Measurements from ENCODE around the gene NAPSA. TPM values are rescaled to one million over a fixed set of nuclear protein-coding genes. Genes with fewer than 3 reads are reported as not detected.

The NAPSA gene
- total and polyA plus RNA-seq, 9 of the 15 experiments (the other 6 are each of a cell fraction or from before 2014, with no cell fraction given): 0.25 to 1.9 (median 0.69) TPM

DNA sequence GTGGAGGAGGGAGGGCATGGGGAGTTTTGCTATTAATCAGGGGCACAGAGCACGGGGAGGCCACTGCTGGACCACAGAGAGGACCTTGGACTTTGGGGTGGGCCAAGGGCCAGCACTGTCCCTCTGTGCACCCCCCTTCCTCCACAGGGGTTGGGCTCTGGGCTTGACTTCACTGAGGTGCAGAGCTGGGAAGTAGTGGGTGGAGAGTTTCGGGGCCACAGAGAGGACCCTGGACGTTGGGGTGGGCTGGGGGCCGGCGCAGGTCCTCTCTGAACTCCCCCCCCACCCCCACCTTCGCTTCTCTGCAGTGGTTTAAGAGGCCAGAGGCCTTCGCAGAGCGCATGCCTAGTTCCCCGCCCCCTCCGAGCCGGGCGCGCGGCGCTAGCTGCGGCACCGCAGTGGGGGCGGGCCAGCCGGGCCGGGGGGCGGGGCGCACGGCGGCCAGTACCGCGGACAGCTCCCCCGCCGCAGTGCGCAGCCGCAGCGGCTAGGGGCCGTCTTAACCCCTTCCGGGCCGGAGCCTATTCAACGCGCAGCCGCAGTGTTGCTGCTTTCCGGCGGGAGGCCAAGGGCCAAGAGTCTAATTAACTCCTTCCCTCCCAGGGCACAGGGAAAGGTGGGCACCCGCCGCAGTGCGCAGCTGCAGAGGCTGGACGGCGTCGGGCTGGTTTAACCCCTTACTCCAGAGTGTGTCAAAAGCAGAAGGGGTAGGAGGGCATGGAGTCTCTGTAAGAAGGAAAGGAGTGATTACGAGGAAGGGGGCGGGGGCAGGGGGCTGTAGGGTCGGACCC lies 39.9 kb downstream of the NAPSA start (continued):
- TF ChIP-seq, protein P1, sequence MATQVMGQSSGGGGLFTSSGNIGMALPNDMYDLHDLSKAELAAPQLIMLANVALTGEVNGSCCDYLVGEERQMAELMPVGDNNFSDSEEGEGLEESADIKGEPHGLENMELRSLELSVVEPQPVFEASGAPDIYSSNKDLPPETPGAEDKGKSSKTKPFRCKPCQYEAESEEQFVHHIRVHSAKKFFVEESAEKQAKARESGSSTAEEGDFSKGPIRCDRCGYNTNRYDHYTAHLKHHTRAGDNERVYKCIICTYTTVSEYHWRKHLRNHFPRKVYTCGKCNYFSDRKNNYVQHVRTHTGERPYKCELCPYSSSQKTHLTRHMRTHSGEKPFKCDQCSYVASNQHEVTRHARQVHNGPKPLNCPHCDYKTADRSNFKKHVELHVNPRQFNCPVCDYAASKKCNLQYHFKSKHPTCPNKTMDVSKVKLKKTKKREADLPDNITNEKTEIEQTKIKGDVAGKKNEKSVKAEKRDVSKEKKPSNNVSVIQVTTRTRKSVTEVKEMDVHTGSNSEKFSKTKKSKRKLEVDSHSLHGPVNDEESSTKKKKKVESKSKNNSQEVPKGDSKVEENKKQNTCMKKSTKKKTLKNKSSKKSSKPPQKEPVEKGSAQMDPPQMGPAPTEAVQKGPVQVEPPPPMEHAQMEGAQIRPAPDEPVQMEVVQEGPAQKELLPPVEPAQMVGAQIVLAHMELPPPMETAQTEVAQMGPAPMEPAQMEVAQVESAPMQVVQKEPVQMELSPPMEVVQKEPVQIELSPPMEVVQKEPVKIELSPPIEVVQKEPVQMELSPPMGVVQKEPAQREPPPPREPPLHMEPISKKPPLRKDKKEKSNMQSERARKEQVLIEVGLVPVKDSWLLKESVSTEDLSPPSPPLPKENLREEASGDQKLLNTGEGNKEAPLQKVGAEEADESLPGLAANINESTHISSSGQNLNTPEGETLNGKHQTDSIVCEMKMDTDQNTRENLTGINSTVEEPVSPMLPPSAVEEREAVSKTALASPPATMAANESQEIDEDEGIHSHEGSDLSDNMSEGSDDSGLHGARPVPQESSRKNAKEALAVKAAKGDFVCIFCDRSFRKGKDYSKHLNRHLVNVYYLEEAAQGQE (IDR thresholded peaks at IDR 0.05; ENCODE audit: borderline replicate concordance): peak; percentile 100
- TF ChIP-seq, protein P1 (CRISPR knock-in tag; IDR thresholded peaks at IDR 0.05; ENCODE audit: low read depth): peak; percentile 100
- TF ChIP-seq ETS2 (tag; IDR thresholded peaks at IDR 0.05; ENCODE audit: borderline replicate concordance, poor library complexity, severe bottlenecking): no peak
- peak; percentile 78 for TF ChIP-seq MEIS2 (IDR thresholded peaks at IDR 0.05; ENCODE audit: partially characterized antibody)
- TF ChIP-seq ZBTB8A (IDR thresholded peaks at IDR 0.05; ENCODE audit: partially characterized antibody): no peak
- 0 out of 2 replicates have a peak, but pooled peaks have one; percentile 9 for TF ChIP-seq JUND (IDR thresholded peaks at IDR 0.05; ENCODE audit: borderline replicate concordance, low read depth, low read length)
- TF ChIP-seq JUND (tag; IDR thresholded peaks at IDR 0.05; ENCODE audit: borderline replicate concordance, low read depth, low read length): no peak
- peak; percentile 79; the same call in 1 of the 2 replicates for TF ChIP-seq RB1 (IDR thresholded peaks at IDR 0.05; ENCODE audit: low read depth)
- 0 out of 2 replicates have a peak, but pooled peaks have one; percentile 30 for TF ChIP-seq SIN3B (IDR thresholded peaks at IDR 0.05; ENCODE audit: low read depth)
- TF ChIP-seq, protein P2, sequence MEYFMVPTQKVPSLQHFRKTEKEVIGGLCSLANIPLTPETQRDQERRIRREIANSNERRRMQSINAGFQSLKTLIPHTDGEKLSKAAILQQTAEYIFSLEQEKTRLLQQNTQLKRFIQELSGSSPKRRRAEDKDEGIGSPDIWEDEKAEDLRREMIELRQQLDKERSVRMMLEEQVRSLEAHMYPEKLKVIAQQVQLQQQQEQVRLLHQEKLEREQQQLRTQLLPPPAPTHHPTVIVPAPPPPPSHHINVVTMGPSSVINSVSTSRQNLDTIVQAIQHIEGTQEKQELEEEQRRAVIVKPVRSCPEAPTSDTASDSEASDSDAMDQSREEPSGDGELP (CRISPR knock-in tag; IDR thresholded peaks at IDR 0.05; ENCODE audit: borderline replicate concordance): peak; percentile 56; the same call in 1 of the 2 replicates
- TF ChIP-seq HNRNPLL (IDR thresholded peaks at IDR 0.05; ENCODE audit: low read depth, low read length, poor library complexity, severe bottlenecking): peak; percentile 32
- TF ChIP-seq, protein P3, sequence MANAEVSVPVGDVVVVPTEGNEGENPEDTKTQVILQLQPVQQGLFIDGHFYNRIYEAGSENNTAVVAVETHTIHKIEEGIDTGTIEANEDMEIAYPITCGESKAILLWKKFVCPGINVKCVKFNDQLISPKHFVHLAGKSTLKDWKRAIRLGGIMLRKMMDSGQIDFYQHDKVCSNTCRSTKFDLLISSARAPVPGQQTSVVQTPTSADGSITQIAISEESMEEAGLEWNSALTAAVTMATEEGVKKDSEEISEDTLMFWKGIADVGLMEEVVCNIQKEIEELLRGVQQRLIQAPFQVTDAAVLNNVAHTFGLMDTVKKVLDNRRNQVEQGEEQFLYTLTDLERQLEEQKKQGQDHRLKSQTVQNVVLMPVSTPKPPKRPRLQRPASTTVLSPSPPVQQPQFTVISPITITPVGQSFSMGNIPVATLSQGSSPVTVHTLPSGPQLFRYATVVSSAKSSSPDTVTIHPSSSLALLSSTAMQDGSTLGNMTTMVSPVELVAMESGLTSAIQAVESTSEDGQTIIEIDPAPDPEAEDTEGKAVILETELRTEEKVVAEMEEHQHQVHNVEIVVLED (CRISPR knock-in tag; IDR thresholded peaks at IDR 0.05): peak; percentile 27; the same call in 1 of the 2 replicates

All from K562 (cell line).